HEK293 (cell line): ENCODE data around the gene KLHL22.
"Not testable (repeated sequence)": the region's sequence is repeated elsewhere in the genome, so short reads cannot be mapped to it uniquely, and the experiment has no call there.

Source experiments
- CTCF ChIA-PET: fragments of 350-600 bp; formaldehyde crosslinking; extraction: SDS; loops from one replicate; lab custom pipeline; 2021; ENCODE audit warnings: antibody characterized with exemption; lab: Yijun Ruan, JAX
- POLR2A ChIA-PET: fragments of 300-600 bp; formaldehyde crosslinking; extraction: SDS; loops from one replicate; lab custom pipeline; 2020; ENCODE audit warnings: antibody characterized with exemption, inconsistent platforms; lab: Yijun Ruan, JAX
- H3K27ac ChIP-seq: fragments of 200-500 bp; sonication (Bioruptor generic); 2 replicates; pipeline ENCODE4 v1.5.1; 2014; ENCODE audit warnings: low read depth, low read length, control low read depth, inconsistent platforms; ENCODE audit errors: extremely low read depth
- H3K36me3 ChIP-seq, 2 experiments: fragments of 200-500 bp in 1 of 2; sonication (Bioruptor generic) in 1 of 2; 1 replicate in 1 of 2; 2 replicates in 1 of 2; pipeline ENCODE4 v1.5.1; 2014 to 2017; ENCODE audit warnings: inconsistent platforms in 2 of 2, low read length in 2 of 2; ENCODE audit not compliant: control insufficient read depth in 2 of 2, insufficient read depth in 1 of 2
- H3K4me1 ChIP-seq: fragments of 200-500 bp; sonication (Bioruptor generic); 2 replicates; pipeline ENCODE4 v1.5.1; 2014; ENCODE audit warnings: mild to moderate bottlenecking, low read length, inconsistent platforms; ENCODE audit not compliant: control insufficient read depth, insufficient read depth
- H3K4me3 ChIP-seq: 2 replicates; pipeline ENCODE4 v1.5.1; 2011; ENCODE audit warnings: low read depth, mild to moderate bottlenecking, control low read depth, low read length, moderate library complexity
- H3K9me3 ChIP-seq: fragments of 200-500 bp; sonication (Bioruptor generic); 2 replicates; pipeline ENCODE4 v1.5.1; 2014; ENCODE audit warnings: low read depth, low read length, inconsistent platforms; ENCODE audit not compliant: control insufficient read depth, insufficient read depth
- GLIS1 ChIP-seq: fragments of 450-650 bp; formaldehyde crosslinking; IDR thresholded peaks from 2 replicates; pipeline ENCODE4 v1.5.1; 2016; ENCODE audit warnings: missing biosample characterization, missing genetic modification characterization
- KLF17 ChIP-seq: fragments of 450-650 bp; formaldehyde crosslinking; IDR thresholded peaks from 2 replicates; pipeline ENCODE4 v1.5.1; 2016; ENCODE audit warnings: missing biosample characterization, missing genetic modification characterization
- PRDM6 ChIP-seq: fragments of 450-650 bp; formaldehyde crosslinking; IDR thresholded peaks from 2 replicates; pipeline ENCODE4 v1.5.1; 2017; ENCODE audit warnings: missing biosample characterization, missing genetic modification characterization
- TRIM28 ChIP-seq: IDR thresholded peaks from 2 replicates; pipeline ENCODE4 v1.6.1; 2011; ENCODE audit warnings: low read length, control low read depth, borderline replicate concordance
- YY2 ChIP-seq: fragments of 450-650 bp; formaldehyde crosslinking; IDR thresholded peaks from 2 replicates; pipeline ENCODE4 v1.5.1; 2016; ENCODE audit warnings: missing biosample characterization, missing genetic modification characterization
- ZNF114 ChIP-seq: fragments of 450-650 bp; formaldehyde crosslinking; IDR thresholded peaks from 2 replicates; pipeline ENCODE4 v1.5.0; 2017; ENCODE audit warnings: missing biosample characterization, missing genetic modification characterization
- ZNF121 ChIP-seq: fragments of 450-650 bp; formaldehyde crosslinking; IDR thresholded peaks from 2 replicates; pipeline ENCODE4 v1.5.1; 2016; ENCODE audit warnings: missing biosample characterization, missing genetic modification characterization
- ZNF140 ChIP-seq: fragments of 450-650 bp; formaldehyde crosslinking; IDR thresholded peaks from 2 replicates; pipeline ENCODE4 v1.5.1; 2016; ENCODE audit warnings: missing biosample characterization, missing genetic modification characterization
- ZNF2 ChIP-seq: fragments of 450-650 bp; formaldehyde crosslinking; IDR thresholded peaks from 2 replicates; pipeline ENCODE4 v1.5.1; 2016; ENCODE audit warnings: missing biosample characterization, missing genetic modification characterization
- ZNF350 ChIP-seq: fragments of 450-650 bp; formaldehyde crosslinking; IDR thresholded peaks from 2 replicates; pipeline ENCODE4 v1.5.0; 2017; ENCODE audit warnings: missing biosample characterization, mild to moderate bottlenecking, missing genetic modification characterization
- ZNF362 ChIP-seq: fragments of 450-650 bp; formaldehyde crosslinking; IDR thresholded peaks from 2 replicates; pipeline ENCODE4 v1.5.1; 2016; ENCODE audit warnings: missing biosample characterization, missing genetic modification characterization
- ZNF366 ChIP-seq: fragments of 450-650 bp; formaldehyde crosslinking; conservative IDR thresholded peaks from 2 replicates; pipeline ENCODE4 v1.5.1; 2016; ENCODE audit warnings: missing biosample characterization, missing genetic modification characterization
- ZNF518A ChIP-seq: fragments of 450-650 bp; formaldehyde crosslinking; conservative IDR thresholded peaks from 2 replicates; pipeline ENCODE4 v1.5.1; 2016; ENCODE audit warnings: low read depth, missing biosample characterization, missing genetic modification characterization
- ZNF530 ChIP-seq: fragments of 450-650 bp; formaldehyde crosslinking; IDR thresholded peaks from 2 replicates; pipeline ENCODE4 v1.5.1; 2016; ENCODE audit warnings: low read depth, missing biosample characterization, missing genetic modification characterization
- ZNF596 ChIP-seq: fragments of 450-650 bp; IDR thresholded peaks from 2 replicates; pipeline ENCODE4 v1.5.0; 2018; ENCODE audit warnings: missing biosample characterization, mild to moderate bottlenecking, missing genetic modification characterization, moderate library complexity
- ZNF76 ChIP-seq: fragments of 450-650 bp; formaldehyde crosslinking; IDR thresholded peaks from 2 replicates; pipeline ENCODE4; 2016; ENCODE audit warnings: low read depth, missing biosample characterization, missing genetic modification characterization, borderline replicate concordance
- ZSCAN23 ChIP-seq: fragments of 450-650 bp; formaldehyde crosslinking; IDR thresholded peaks from 2 replicates; pipeline ENCODE4 v1.5.1; 2016; ENCODE audit warnings: missing biosample characterization, missing genetic modification characterization

The KLHL22 gene

GRCh38 chr22:20409385-20409784 lies 86.2 kb downstream of the KLHL22 start:
- ChIA-PET CTCF (interaction anchor here (1.4 to 3.7 kb wide), 2 partner anchors 9 to 10 kb away, joined by 4 to 26 read pairs; no protein-coding TSS in a partner anchor), POLR2A (interaction anchor here (1.1 kb wide), 1 partner anchor 90 kb away, joined by 3 read pairs; the partner anchor contains the start of gene DGCR6L)
- not testable (repeated sequence) for H3K4me1 ChIP-seq, H3K9me3 ChIP-seq, H3K4me3 ChIP-seq, H3K27ac ChIP-seq
- TF ChIP-seq ZNF2 (peak; percentile 70; the same call in 1 of the 2 replicates), GLIS1 (tag by site-specific recombination) (0 out of 2 replicates have a peak, but pooled peaks have one; percentile 9), ZNF121 (0 out of 2 replicates have a peak, but pooled peaks have one; percentile 18)
- peaks cover 0 to 35% of the 10 kb centered on the region in 2 experiments; a peak in 2 of 3 replicates for H3K36me3 ChIP-seq

GRCh38 chr22:20408891-20409290 lies 86.7 kb downstream of the KLHL22 start:
- ChIA-PET CTCF (interaction anchor here (0.5 to 3.7 kb wide), 4 partner anchors 9 to 253 kb away, joined by 3 to 26 read pairs (median 4); no protein-coding TSS in a partner anchor), POLR2A (interaction anchor here (1.1 kb wide), 1 partner anchor 89 kb away, joined by 3 read pairs; the partner anchor contains the start of gene DGCR6L)
- H3K27ac ChIP-seq, result no peak overlapping the region
- H3K36me3 ChIP-seq, result peaks cover 0 to 40% of the 10 kb centered on the region in 2 experiments; a peak in 2 of 3 replicates
- no peak overlapping the region for H3K4me3 ChIP-seq
- H3K4me1 ChIP-seq, result no peaks in the 10 kb centered on the region
- TF ChIP-seq ZNF596 (tag by site-specific recombination) (no peak), ZSCAN23 (no peak), ZNF114 (no peak), ZNF530 (no peak), ZNF518A (no peak), PRDM6 (tag by site-specific recombination) (no peak), ZNF140 (no peak), KLF17 (tag by site-specific recombination) (no peak), ZNF366 (tag by site-specific recombination) (no peak)
- H3K9me3 ChIP-seq, result no peaks in the 10 kb centered on the region

GRCh38 chr22:20407829-20408228 lies 87.8 kb downstream of the KLHL22 start:
- ChIA-PET POLR2A (interaction anchor here (0.8 kb wide), 1 partner anchor 88 kb away, joined by 5 read pairs; the partner anchor contains the start of gene DGCR6L), CTCF (interaction anchor here (0.6 to 3.7 kb wide), 3 partner anchors 11 to 156 kb away, joined by 3 to 26 read pairs (median 4); no protein-coding TSS in a partner anchor)
- no peak overlapping the region for H3K27ac ChIP-seq
- H3K9me3 ChIP-seq, result no peaks in the 10 kb centered on the region
- TF ChIP-seq ZNF362 (tag by site-specific recombination) (no peak), YY2 (tag by site-specific recombination) (no peak), TRIM28 (no peak), ZNF350 (no peak), ZNF76 (tag by site-specific recombination) (no peak)
- H3K4me3 ChIP-seq, result no peak overlapping the region
- H3K36me3 ChIP-seq, result peaks cover 0 to 50% of the 10 kb centered on the region in 2 experiments; a peak in 2 of 3 replicates
- no peaks in the 10 kb centered on the region for H3K4me1 ChIP-seq
